Measurements from ENCODE around the gene PSEN2. TPM values are rescaled to one million over a fixed set of nuclear protein-coding genes. Genes with fewer than 3 reads are reported as not detected.
A peak's percentile ranks its signal among the peaks of the same experiment; 100 is the strongest.

PSEN2 gene
- total RNA-seq, 1 donor from 2014 or later: 29.7 TPM

DNA sequence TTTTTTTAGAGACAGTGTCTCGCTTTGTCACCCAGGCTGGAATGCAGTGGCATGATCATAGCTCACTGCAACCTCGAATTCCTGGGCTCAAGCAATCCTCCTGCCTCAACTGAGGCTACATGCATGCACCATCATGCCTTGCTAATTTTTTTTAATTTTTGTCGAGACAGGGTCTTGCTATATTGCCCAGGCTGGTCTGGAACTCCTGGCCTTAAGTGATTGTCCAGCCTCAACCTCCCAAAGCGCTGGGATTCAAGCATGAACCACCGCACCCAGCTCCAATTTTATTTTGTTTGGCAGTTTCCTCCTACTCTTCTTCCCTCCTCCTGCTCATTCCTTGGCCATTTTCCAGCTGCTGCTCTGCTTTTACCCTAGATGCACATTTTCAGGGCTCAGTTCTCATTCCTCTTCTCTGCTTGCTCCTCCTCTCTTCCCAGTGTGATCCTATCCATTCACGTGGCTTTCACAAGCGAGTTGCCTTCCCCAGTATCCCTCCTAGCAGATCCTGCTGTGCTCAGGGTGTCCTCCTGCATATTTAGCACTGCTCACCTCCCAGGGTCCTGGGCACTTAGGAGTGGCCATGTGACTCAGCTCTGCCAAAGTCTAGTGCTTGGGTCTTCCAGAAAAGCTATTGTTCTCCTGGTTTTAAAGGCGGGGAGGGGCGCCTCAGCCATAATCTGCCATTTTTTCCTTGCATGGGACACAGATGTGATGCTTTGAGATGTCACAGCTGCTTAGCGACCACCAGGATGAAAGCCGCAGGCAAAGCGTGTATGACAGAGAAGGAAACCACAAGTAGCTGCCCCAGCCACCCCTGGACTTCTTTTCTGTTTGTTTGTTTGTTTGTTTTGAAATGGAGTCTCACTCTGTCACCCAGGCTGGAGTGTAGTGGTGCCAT is 33.7 kb downstream of the PSEN2 start:
- no peak for DNase-seq (ENCODE audit: low read depth)

DNA sequence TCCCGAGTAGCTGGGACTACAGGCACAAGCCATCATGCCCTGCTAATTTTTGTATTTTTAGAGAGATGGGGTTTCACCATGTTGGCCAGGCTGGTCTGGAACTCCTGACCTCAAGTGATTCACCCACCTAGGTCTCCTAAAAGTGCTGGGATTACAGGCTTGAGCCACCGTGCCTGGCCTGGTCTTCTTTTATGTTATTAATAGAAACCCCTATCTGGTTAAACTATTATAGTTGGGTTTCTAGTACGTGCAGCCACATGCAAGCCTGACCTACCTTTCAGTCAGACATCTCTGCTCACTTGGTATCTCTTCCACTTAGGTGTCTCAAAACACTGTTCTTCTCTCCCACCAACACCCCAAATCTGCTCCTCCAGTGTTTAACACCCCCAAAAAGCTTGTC is 34.4 kb downstream of the PSEN2 start:
- H3K36me3 ChIP-seq (ENCODE audit: control insufficient read depth, insufficient read depth, low read length): no peaks in the 10 kb centered on the region
- TF ChIP-seq, protein P1, sequence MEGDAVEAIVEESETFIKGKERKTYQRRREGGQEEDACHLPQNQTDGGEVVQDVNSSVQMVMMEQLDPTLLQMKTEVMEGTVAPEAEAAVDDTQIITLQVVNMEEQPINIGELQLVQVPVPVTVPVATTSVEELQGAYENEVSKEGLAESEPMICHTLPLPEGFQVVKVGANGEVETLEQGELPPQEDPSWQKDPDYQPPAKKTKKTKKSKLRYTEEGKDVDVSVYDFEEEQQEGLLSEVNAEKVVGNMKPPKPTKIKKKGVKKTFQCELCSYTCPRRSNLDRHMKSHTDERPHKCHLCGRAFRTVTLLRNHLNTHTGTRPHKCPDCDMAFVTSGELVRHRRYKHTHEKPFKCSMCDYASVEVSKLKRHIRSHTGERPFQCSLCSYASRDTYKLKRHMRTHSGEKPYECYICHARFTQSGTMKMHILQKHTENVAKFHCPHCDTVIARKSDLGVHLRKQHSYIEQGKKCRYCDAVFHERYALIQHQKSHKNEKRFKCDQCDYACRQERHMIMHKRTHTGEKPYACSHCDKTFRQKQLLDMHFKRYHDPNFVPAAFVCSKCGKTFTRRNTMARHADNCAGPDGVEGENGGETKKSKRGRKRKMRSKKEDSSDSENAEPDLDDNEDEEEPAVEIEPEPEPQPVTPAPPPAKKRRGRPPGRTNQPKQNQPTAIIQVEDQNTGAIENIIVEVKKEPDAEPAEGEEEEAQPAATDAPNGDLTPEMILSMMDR (IDR thresholded peaks at IDR 0.05; ENCODE audit: insufficient read depth, low read length, poor library complexity, severe bottlenecking): no peak
- no peaks in the 10 kb centered on the region for H3K27me3 ChIP-seq (ENCODE audit: control insufficient read depth, insufficient read depth, low read length)
- no peak for DNase-seq (ENCODE audit: low read depth)
- no peak overlapping the region for H3K4me3 ChIP-seq (ENCODE audit: low read depth, low read length)

More for the DNA sequence above, 33.7 kb downstream of the PSEN2 start:
- H3K27me3 ChIP-seq (ENCODE audit: control insufficient read depth, insufficient read depth, low read length): no peaks in the 10 kb centered on the region
- TF ChIP-seq, protein P1 (IDR thresholded peaks at IDR 0.05; ENCODE audit: insufficient read depth, low read length, poor library complexity, severe bottlenecking): no peak
- H3K36me3 ChIP-seq (ENCODE audit: control insufficient read depth, insufficient read depth, low read length): no peaks in the 10 kb centered on the region
- no peak overlapping the region for H3K4me3 ChIP-seq (ENCODE audit: low read depth, low read length)

DNA sequence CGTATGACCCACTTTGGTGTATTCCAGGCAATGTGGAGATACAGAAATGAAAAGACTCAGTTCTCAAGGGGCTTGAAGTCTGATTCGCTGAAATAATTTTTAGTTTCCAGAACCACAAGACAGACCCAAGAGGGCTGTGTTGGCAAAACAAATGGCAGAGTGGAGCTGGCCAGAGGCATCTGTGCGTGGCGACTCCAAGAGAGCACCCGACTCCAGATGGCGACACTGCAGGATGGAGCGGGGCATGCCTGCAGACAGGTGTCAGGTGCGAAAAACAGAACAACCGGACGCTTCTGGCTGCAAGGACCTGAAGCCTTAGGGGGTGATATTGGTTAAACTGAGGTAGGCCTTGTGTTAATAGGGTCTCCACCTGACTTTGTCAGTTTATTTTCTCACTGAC is 38.0 kb downstream of the PSEN2 start:
- Histone ChIP-seq H3K27me3 (ENCODE audit: control insufficient read depth, insufficient read depth, low read length) (no peaks in the 10 kb centered on the region), H3K4me3 (ENCODE audit: low read depth, low read length) (no peak overlapping the region), H3K36me3 (ENCODE audit: control insufficient read depth, insufficient read depth, low read length) (no peaks in the 10 kb centered on the region)
- TF ChIP-seq, protein P1 (IDR thresholded peaks at IDR 0.05; ENCODE audit: insufficient read depth, low read length, poor library complexity, severe bottlenecking): no peak
- DNase-seq (ENCODE audit: low read depth): no peak

DNA sequence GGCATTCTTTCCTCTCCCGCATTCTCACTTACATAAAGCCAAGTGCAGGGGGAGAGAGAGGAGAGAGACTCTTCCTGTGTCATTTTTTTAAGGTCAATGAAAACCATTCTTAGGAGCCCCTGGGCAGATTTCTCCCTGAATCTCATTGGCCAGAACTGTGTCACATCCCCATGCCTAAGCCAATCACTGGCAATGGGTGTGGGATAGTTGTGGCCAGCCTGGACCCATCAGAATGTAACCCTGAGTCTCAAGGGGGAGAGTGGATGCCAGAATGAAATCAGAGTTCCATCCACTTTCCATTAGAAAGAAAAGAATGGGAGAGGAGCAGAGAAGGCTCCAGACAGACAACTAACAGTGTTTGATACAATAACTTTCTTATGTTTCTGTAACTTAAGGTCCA is 38.5 kb downstream of the PSEN2 start:
- Histone ChIP-seq H3K4me3 (ENCODE audit: low read depth, low read length) (no peak overlapping the region), H3K27me3 (ENCODE audit: control insufficient read depth, insufficient read depth, low read length) (no peaks in the 10 kb centered on the region), H3K36me3 (ENCODE audit: control insufficient read depth, insufficient read depth, low read length) (no peaks in the 10 kb centered on the region)
- DNase-seq (ENCODE audit: low read depth): no peak
- TF ChIP-seq, protein P1 (IDR thresholded peaks at IDR 0.05; ENCODE audit: insufficient read depth, low read length, poor library complexity, severe bottlenecking): no peak

DNA sequence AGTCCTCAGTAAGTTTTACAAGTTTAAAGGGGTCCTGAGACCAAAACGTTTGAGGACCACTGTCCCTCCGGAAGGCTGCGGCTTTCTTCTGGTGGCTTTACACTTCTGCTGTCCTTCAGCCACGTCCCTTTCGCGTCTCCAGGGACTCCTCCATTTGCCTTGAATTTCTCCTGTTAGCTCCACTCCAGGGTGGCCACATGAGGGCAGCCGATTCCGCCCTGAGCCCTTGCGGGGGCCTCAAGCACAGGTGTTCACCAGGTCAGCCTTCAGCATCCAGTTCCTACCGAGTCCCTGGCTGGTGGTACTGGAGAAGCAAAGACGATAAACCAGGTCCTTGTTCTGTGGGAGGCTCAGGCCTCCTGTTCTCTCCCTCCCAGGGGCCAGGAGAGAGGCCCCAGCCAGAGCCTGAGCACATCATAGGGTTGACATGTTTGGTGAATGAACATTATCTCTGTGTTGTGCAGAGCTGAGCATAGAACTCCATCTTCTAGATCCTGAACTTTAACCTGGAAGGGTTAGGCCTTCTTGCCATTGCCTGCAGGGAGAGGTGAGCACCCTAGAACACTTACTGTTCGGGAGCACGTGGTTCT is 42.3 kb downstream of the PSEN2 start:
- no peaks in the 10 kb centered on the region for H3K27me3 ChIP-seq (ENCODE audit: control insufficient read depth, insufficient read depth, low read length)
- DNase-seq (ENCODE audit: low read depth): no peak
- TF ChIP-seq, protein P1 (IDR thresholded peaks at IDR 0.05; ENCODE audit: insufficient read depth, low read length, poor library complexity, severe bottlenecking): peak; percentile 79
- H3K4me3 ChIP-seq (ENCODE audit: low read depth, low read length): no peak overlapping the region
- H3K36me3 ChIP-seq (ENCODE audit: control insufficient read depth, insufficient read depth, low read length): no peaks in the 10 kb centered on the region

Data from kidney epithelial cell (primary cell).